ENCODE results near the gene KRTAP10-3. TPM values are rescaled to one million over a fixed set of nuclear protein-coding genes. Genes with fewer than 3 reads are reported as not detected.

Gene KRTAP10-3
- total and polyA plus RNA-seq, 2 donors (not counting 3 experiments of a cell fraction or from before 2014, with no cell fraction given) = not detected

DNA sequence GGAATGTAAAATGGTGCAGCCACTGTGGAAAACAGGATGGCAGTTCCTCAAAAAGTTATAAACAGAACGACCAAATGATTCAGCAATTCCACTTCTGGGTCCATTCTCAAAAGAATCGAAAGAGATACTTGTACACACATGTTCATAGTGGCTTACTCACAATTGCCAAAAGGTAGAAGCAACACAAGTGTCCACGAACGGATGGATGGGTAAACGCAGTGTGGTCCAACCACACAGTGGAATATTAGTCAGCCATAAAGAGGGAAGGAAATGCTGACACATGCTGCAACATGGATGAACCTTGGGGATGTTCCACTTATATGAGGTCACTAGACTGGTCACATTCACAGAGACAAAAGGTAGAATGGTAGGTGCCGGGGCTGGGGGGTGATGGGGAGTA, 23.9 kb downstream of the KRTAP10-3 start:
- Histone ChIP-seq H4K20me1 (replicated peaks; ENCODE audit: control insufficient read depth, extremely low read depth, insufficient read depth, low read length) (no peaks in the 10 kb centered on the region), H3K4me3 (replicated peaks in 1 of 3; ENCODE audit: insufficient read depth in 1 of 3, low read depth in 1 of 3, low read length in 3 of 3) (no peak overlapping the region), H3K9me1 (replicated peaks; ENCODE audit: control insufficient read depth, extremely low read depth, insufficient read depth, low read length) (no peaks in the 10 kb centered on the region), H3K9ac (replicated peaks; ENCODE audit: extremely low read depth, insufficient read depth, low read length) (no peak overlapping the region), H3K79me2 (ENCODE audit: control insufficient read depth, insufficient read depth, low read length) (no peaks in the 10 kb centered on the region), H3K36me3 (ENCODE audit: control insufficient read depth in 2 of 2, extremely low read depth in 1 of 2, insufficient read depth in 2 of 2, low read length in 2 of 2) (no peaks in the 10 kb centered on the region), H3K9me3 (replicated peaks; ENCODE audit: control insufficient read depth, insufficient read depth, low read length) (no peaks in the 10 kb centered on the region), H3K4me1 (ENCODE audit: control insufficient read depth, extremely low read depth, insufficient read depth, low read length) (no peaks in the 10 kb centered on the region), H3K27ac (ENCODE audit: insufficient read depth, low read depth, low read length) (no peak overlapping the region), H2AFZ (ENCODE audit: low read depth, low read length) (no peak overlapping the region), H3K27me3 (ENCODE audit: control insufficient read depth in 2 of 2, insufficient read depth in 2 of 2, low read length in 2 of 2) (peaks cover 0 to 3% of the 10 kb centered on the region in 2 experiments), H3K4me2 (ENCODE audit: insufficient read depth, low read length) (no peak overlapping the region)
- no peak for TF ChIP-seq FOS (IDR thresholded peaks at IDR 0.05; ENCODE audit: borderline replicate concordance, insufficient read depth, low read length)
- no peak for TF ChIP-seq POLR2A (IDR thresholded peaks at IDR 0.05; ENCODE audit: low read depth, low read length)
- TF ChIP-seq, protein P1, sequence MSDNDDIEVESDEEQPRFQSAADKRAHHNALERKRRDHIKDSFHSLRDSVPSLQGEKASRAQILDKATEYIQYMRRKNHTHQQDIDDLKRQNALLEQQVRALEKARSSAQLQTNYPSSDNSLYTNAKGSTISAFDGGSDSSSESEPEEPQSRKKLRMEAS (IDR thresholded peaks at IDR 0.05; ENCODE audit: insufficient read depth, insufficient read length) = no peak
- TF ChIP-seq, protein P2, sequence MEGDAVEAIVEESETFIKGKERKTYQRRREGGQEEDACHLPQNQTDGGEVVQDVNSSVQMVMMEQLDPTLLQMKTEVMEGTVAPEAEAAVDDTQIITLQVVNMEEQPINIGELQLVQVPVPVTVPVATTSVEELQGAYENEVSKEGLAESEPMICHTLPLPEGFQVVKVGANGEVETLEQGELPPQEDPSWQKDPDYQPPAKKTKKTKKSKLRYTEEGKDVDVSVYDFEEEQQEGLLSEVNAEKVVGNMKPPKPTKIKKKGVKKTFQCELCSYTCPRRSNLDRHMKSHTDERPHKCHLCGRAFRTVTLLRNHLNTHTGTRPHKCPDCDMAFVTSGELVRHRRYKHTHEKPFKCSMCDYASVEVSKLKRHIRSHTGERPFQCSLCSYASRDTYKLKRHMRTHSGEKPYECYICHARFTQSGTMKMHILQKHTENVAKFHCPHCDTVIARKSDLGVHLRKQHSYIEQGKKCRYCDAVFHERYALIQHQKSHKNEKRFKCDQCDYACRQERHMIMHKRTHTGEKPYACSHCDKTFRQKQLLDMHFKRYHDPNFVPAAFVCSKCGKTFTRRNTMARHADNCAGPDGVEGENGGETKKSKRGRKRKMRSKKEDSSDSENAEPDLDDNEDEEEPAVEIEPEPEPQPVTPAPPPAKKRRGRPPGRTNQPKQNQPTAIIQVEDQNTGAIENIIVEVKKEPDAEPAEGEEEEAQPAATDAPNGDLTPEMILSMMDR (IDR thresholded peaks at IDR 0.05; ENCODE audit: extremely low read depth in 1 of 2, insufficient read depth in 1 of 2, low read depth in 1 of 2, low read length in 2 of 2) = no peak
- TF ChIP-seq MYC (IDR thresholded peaks at IDR 0.05; ENCODE audit: low read depth, low read length) = no peak
- TF ChIP-seq POLR2AphosphoS5 (IDR thresholded peaks at IDR 0.05; ENCODE audit: insufficient read depth, low read depth, low read length) = no peak
- TF ChIP-seq GATA2 (IDR thresholded peaks at IDR 0.05; ENCODE audit: insufficient read depth, insufficient read length, low read depth, low read length) = no peak
- no peak for TF ChIP-seq EZH2 (IDR thresholded peaks at IDR 0.05; ENCODE audit: borderline replicate concordance, low read depth, low read length, severe bottlenecking)
- no peak for TF ChIP-seq JUN (IDR thresholded peaks at IDR 0.05; ENCODE audit: borderline replicate concordance, insufficient read depth, insufficient read length, low read depth)
- dilution Hi-C loops (cut with MboI; ENCODE audit: extremely low pct_ligation_motif_present, low sequenced_read_pairs) (no loop called here), intact Hi-C loops (cut with micrococcal nuclease) (no loop called here)
- ChIA-PET CTCF (no interaction called here), POLR2A (no interaction called here)
- DNase-seq (ENCODE audit: low read depth, low spot score) = no peak
- BruUV-seq (replicated peaks) = no TSS peak
- FAIRE-seq = no peak
